HG03280 (cell line): ENCODE data around the gene KLK14.

Experiments
- ATAC-seq: cut with Tn5 transposase; IDR thresholded peaks from one replicate; pipeline ENCODE4 v1.9.1; 2021; ENCODE audit warnings: mild to moderate bottlenecking, moderate library complexity; ENCODE audit not compliant: unreplicated experiment

The KLK14 gene

GRCh38 chr19:51082611-51083010 lies at the start of gene KLK14:
Gene KLK14, minus strand, starts transcription at chr19:51082887. Its CDS starts 273 bp downstream, at chr19:51082614.
- no peak for ATAC-seq

- no peak for ATAC-seq
These were observed 49.3 kb upstream of the KLK14 start for GRCh38 chr19:51131780-51132680.

GRCh38 chr19:51129716-51130115 lies 47.0 kb upstream of the KLK14 start:
- no peak for ATAC-seq

GRCh38 chr19:51128227-51128626 lies 45.5 kb upstream of the KLK14 start:
- ATAC-seq = no peak

GRCh38 chr19:51127755-51128154 lies 45.1 kb upstream of the KLK14 start:
- no peak for ATAC-seq

GRCh38 chr19:51127032-51127431 lies 44.3 kb upstream of the KLK14 start:
- no peak for ATAC-seq

GRCh38 chr19:51125421-51126075 lies 42.9 kb upstream of the KLK14 start:
- no peak for ATAC-seq

GRCh38 chr19:51124729-51125128 lies 42.0 kb upstream of the KLK14 start, which contains the start of gene SIGLEC9:
Gene SIGLEC9, plus strand, starts transcription at chr19:51124906. Its CDS starts 69 bp downstream, at chr19:51124975.
- ATAC-seq = no peak

- ATAC-seq = no peak
These were observed 41.5 kb upstream of the KLK14 start for GRCh38 chr19:51124216-51124615.

GRCh38 chr19:51123802-51124201 lies 41.1 kb upstream of the KLK14 start:
- ATAC-seq = no peak

GRCh38 chr19:51123381-51123800 lies 40.7 kb upstream of the KLK14 start:
- ATAC-seq = no peak

GRCh38 chr19:51122112-51122981 lies 39.7 kb upstream of the KLK14 start:
- no peak for ATAC-seq

GRCh38 chr19:51121257-51121656 lies 38.6 kb upstream of the KLK14 start:
- ATAC-seq = no peak

GRCh38 chr19:51120160-51120559 lies 37.5 kb upstream of the KLK14 start:
- no peak for ATAC-seq

GRCh38 chr19:51119611-51120010 lies 36.9 kb upstream of the KLK14 start:
- no peak for ATAC-seq

- no peak for ATAC-seq
These were observed 36.4 kb upstream of the KLK14 start for GRCh38 chr19:51119101-51119500.

- no peak for ATAC-seq
These were observed 34.1 kb upstream of the KLK14 start for GRCh38 chr19:51116736-51117286.

GRCh38 chr19:51114087-51114729 lies 31.5 kb upstream of the KLK14 start:
- ATAC-seq = no peak

- ATAC-seq = no peak
These were observed 28.9 kb upstream of the KLK14 start for GRCh38 chr19:51111606-51112005.

- no peak for ATAC-seq
These were observed 27.9 kb upstream of the KLK14 start for GRCh38 chr19:51110666-51110971.

- peak; percentile 28 for ATAC-seq
These were observed 26.1 kb upstream of the KLK14 start for GRCh38 chr19:51108805-51109146.
